GM13977 (cell line): ENCODE results near the gene NMB.

Experiments used
- DNase-seq: peaks from one replicate; pipeline ENCODE4 v3.0.0; 2012; ENCODE audit warnings: low spot score
- in situ Hi-C: fragments of 300-500 bp; cut with MboI; formaldehyde crosslinking; loops from one replicate; pipeline ENCODE4 v1.12.0; 2022; ENCODE audit warnings: low sequenced_read_pairs, low pct_unique_long_range_greater_than_20kb, mixed read lengths, inconsistent platforms; ENCODE audit not compliant: unreplicated experiment
- TF ChIP-seq, protein P1 (sequence below): IDR thresholded peaks from 2 replicates; pipeline ENCODE4 v1.5.1; 2012; ENCODE audit warnings: mild to moderate bottlenecking, control low read depth; ENCODE audit not compliant: insufficient read depth; ENCODE audit errors: extremely low read depth, missing control alignments

The NMB gene

GRCh38 chr15:84657748-84658079 lies 285 bp downstream of the NMB start:
- in situ Hi-C loops, result no loop called here

DNA sequence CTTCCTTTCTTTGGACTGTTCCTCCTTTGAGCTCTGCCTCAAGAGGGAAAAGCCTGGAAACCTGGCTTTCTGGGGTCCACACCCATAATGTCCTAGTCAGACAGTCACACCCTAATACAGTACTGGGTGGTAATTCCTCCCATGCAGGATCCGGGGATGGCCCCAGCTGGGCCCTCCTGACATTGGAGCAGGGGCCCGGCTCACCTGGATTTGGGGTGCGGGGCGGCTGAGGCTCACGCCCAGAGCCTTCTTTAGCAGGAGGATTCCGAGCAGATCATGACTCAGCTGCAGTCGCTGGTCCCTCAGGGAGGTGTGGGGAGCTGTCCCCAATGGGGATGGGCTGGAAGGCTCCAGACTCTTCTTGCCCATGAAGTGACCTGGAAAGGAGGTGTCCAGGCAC lies 1.0 kb downstream of the NMB start:
- no peak for DNase-seq
- in situ Hi-C loops, result no loop called here
- TF ChIP-seq, protein P1, sequence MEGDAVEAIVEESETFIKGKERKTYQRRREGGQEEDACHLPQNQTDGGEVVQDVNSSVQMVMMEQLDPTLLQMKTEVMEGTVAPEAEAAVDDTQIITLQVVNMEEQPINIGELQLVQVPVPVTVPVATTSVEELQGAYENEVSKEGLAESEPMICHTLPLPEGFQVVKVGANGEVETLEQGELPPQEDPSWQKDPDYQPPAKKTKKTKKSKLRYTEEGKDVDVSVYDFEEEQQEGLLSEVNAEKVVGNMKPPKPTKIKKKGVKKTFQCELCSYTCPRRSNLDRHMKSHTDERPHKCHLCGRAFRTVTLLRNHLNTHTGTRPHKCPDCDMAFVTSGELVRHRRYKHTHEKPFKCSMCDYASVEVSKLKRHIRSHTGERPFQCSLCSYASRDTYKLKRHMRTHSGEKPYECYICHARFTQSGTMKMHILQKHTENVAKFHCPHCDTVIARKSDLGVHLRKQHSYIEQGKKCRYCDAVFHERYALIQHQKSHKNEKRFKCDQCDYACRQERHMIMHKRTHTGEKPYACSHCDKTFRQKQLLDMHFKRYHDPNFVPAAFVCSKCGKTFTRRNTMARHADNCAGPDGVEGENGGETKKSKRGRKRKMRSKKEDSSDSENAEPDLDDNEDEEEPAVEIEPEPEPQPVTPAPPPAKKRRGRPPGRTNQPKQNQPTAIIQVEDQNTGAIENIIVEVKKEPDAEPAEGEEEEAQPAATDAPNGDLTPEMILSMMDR, result no peak

More at GRCh38 chr15:84657748-84658079, 285 bp downstream of the NMB start:
- no peak for DNase-seq
- TF ChIP-seq, protein P1, result no peak

DNA sequence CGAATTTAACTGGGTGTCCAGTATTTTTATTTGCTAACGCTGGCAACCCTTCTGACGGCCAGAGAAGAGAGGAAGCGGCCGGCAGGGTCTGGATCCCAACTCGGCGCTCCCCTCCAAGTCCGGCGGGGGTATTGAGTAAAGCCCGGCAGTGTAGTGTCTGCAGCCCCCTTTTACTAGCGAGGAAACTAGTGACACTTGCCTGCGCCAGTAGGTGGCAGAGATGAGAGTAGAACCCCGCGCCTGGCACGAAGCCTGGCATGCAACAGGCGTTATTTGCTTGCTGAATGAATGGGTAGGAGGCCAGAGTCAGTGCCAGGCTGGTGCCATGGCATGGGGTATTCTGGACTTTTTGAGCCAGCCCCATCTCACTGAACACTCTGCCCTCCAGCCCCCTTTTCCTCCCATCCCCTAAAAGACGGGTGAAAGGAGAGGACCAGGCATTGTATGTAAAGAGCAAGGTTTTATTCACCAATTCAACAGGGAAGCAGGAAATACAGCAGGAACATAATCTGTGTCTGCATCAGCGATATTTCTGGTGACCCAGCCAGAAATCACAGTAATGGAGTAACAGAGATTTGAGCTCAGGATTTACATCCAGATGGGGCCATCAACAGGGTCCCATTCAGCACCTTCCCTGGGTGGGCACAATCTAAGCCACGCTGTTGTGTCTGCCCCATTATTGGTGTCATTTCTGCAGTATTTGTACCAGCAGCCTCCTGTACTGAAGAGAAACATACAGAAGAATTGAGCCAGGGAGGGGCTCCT lies 3.1 kb downstream of the NMB start:
- TF ChIP-seq, protein P1, result peak; percentile 77
- peak; percentile 75 for DNase-seq
- in situ Hi-C loops, result no loop called here

- TF ChIP-seq, protein P1, result no peak
- in situ Hi-C loops, result no loop called here
- DNase-seq, result peak; percentile 94
Measured at GRCh38 chr15:84653910-84654688, 3.9 kb downstream of the NMB start, which contains the start of gene WDR73. Gene WDR73, minus strand, starts transcription at chr15:84654283. Its CDS starts 9 bp downstream, at chr15:84654274.

DNA sequence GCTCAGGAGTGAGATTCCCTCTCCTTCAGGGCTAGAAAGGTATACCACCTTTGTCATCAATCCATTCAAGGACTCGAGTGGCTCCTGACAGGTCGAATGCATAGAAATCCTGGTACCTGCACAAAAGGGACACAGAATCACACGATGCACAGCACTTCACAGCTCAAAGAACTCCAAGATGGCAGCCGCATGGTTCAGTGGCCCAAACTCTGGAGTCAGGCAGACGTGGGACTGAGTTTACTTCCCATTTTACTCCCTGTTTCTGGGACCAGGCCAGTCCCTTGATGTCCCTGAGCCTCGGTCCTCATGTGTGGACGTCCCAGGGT lies 4.5 kb downstream of the NMB start:
- no peak for DNase-seq
- in situ Hi-C loops, result no loop called here
- TF ChIP-seq, protein P1, result no peak

DNA sequence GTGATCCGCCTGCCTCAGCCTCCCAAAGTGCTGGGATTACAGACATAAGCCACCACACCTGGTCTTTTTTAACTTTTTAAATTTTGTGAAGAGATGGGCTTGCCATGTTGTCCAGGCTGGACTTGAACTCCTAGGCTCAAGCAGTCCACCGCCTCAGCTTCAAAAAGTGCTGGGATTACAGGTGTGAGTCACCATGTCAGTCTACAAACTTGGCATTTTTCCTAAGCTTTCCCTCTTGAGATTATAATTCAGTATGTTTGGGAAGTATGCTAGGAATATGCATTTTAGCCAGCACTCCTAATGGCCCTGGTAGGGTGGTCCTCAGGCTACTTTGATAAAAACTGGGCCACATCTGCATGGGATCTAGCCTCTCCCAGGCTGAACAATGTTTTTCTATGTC lies 8.3 kb downstream of the NMB start:
- DNase-seq, result no peak
- TF ChIP-seq, protein P1, result no peak
- in situ Hi-C loops, result no loop called here
